Right hindlimb (tissue), 1 donor: Measurements from ENCODE around the gene KCNJ6.

Source experiments
- DNase-seq: peaks from one replicate; pipeline ENCODE4 v3.0.0-alpha.2; 2018

KCNJ6 gene

GRCh38 chr21:37631319-37632117 lies 284.7 kb downstream of the KCNJ6 start:
- DNase-seq: no peak

GRCh38 chr21:37630872-37631271 lies 285.4 kb downstream of the KCNJ6 start:
- no peak for DNase-seq

GRCh38 chr21:37628362-37628761 lies 287.9 kb downstream of the KCNJ6 start:
- no peak for DNase-seq

- DNase-seq: no peak
Observed at GRCh38 chr21:37627561-37627960, 288.7 kb downstream of the KCNJ6 start.

- no peak for DNase-seq
Observed at GRCh38 chr21:37627074-37627473, 289.2 kb downstream of the KCNJ6 start.

- DNase-seq: no peak
Observed at GRCh38 chr21:37626320-37626719, 289.9 kb downstream of the KCNJ6 start.

- DNase-seq: no peak
Observed at GRCh38 chr21:37623689-37624088, 292.6 kb downstream of the KCNJ6 start.

- DNase-seq: no peak
Observed at GRCh38 chr21:37623183-37623582, 293.1 kb downstream of the KCNJ6 start.

- no peak for DNase-seq
Observed at GRCh38 chr21:37622755-37623154, 293.5 kb downstream of the KCNJ6 start.

- DNase-seq: no peak
Observed at GRCh38 chr21:37620401-37620800, 295.9 kb downstream of the KCNJ6 start.

- DNase-seq: no peak
Observed at GRCh38 chr21:37619464-37619974, 296.7 kb downstream of the KCNJ6 start.

- DNase-seq: no peak
Observed at GRCh38 chr21:37618081-37618480, 298.2 kb downstream of the KCNJ6 start.

- DNase-seq: no peak
Observed at GRCh38 chr21:37615962-37616361, 300.3 kb downstream of the KCNJ6 start.

GRCh38 chr21:37614351-37614875 lies 301.8 kb downstream of the KCNJ6 start:
- no peak for DNase-seq

GRCh38 chr21:37607081-37607480 lies 309.2 kb downstream of the KCNJ6 start:
- no peak for DNase-seq

- DNase-seq: no peak
Observed at GRCh38 chr21:37606549-37606948, 309.7 kb downstream of the KCNJ6 start.

- no peak for DNase-seq
Observed at GRCh38 chr21:37605006-37605405, 311.3 kb downstream of the KCNJ6 start.

GRCh38 chr21:37603129-37603528 lies 313.1 kb downstream of the KCNJ6 start:
- no peak for DNase-seq

- DNase-seq: no peak
Observed at GRCh38 chr21:37601915-37602314, 314.3 kb downstream of the KCNJ6 start.

GRCh38 chr21:37601027-37601426 lies 315.2 kb downstream of the KCNJ6 start:
- DNase-seq: no peak

GRCh38 chr21:37595944-37596343 lies 320.3 kb downstream of the KCNJ6 start:
- DNase-seq: no peak

- no peak for DNase-seq
Observed at GRCh38 chr21:37594472-37594951, 321.7 kb downstream of the KCNJ6 start.

- DNase-seq: no peak
Observed at GRCh38 chr21:37593740-37594471, 322.4 kb downstream of the KCNJ6 start.

GRCh38 chr21:37593015-37593414 lies 323.2 kb downstream of the KCNJ6 start:
- DNase-seq: no peak
